Measurements from ENCODE around the gene CAPN14.

Gene CAPN14

GRCh38 chr2:31140151-31140550, 77.2 kb downstream of the CAPN14 start:
- DNase-seq (ENCODE audit: low read depth in 3 of 3), result no peak

- no peak for DNase-seq (ENCODE audit: low read depth in 3 of 3)
Measured at GRCh38 chr2:31139671-31140070, 77.6 kb downstream of the CAPN14 start.

GRCh38 chr2:31138037-31138962, 79.0 kb downstream of the CAPN14 start, which contains the start of gene GALNT14:
Gene GALNT14, minus strand, starts transcription at chr2:31138440. Its CDS starts 354 bp downstream, at chr2:31138086.
- DNase-seq (ENCODE audit: low read depth in 3 of 3), result peak in 2 of 3 experiments; percentile 5 to 57

GRCh38 chr2:31137211-31138036, 79.9 kb downstream of the CAPN14 start:
- peak in 1 of 3 experiments; percentile 8 for DNase-seq (ENCODE audit: low read depth in 3 of 3)

GRCh38 chr2:31136732-31137131, 80.6 kb downstream of the CAPN14 start:
- no peak for DNase-seq (ENCODE audit: low read depth in 3 of 3)

- DNase-seq (ENCODE audit: low read depth in 3 of 3), result no peak
Measured at GRCh38 chr2:31136000-31136399, 81.3 kb downstream of the CAPN14 start.

GRCh38 chr2:31134480-31134879, 82.8 kb downstream of the CAPN14 start:
- no peak for DNase-seq (ENCODE audit: low read depth in 3 of 3)

GRCh38 chr2:31132786-31133185, 84.5 kb downstream of the CAPN14 start:
- DNase-seq (ENCODE audit: low read depth in 3 of 3), result no peak

GRCh38 chr2:31131871-31132270, 85.4 kb downstream of the CAPN14 start:
- no peak for DNase-seq (ENCODE audit: low read depth in 3 of 3)

- no peak for DNase-seq (ENCODE audit: low read depth in 3 of 3)
Measured at GRCh38 chr2:31129375-31130171, 87.7 kb downstream of the CAPN14 start.

GRCh38 chr2:31127931-31128330, 89.4 kb downstream of the CAPN14 start:
- no peak for DNase-seq (ENCODE audit: low read depth in 3 of 3)

GRCh38 chr2:31125918-31126695, 91.2 kb downstream of the CAPN14 start:
- DNase-seq (ENCODE audit: low read depth in 3 of 3), result no peak

GRCh38 chr2:31124904-31125303, 92.4 kb downstream of the CAPN14 start:
- no peak for DNase-seq (ENCODE audit: low read depth in 3 of 3)

Measured in stimulated activated CD4-positive, alpha-beta T cell treated with anti-CD3 and anti-CD28 coated beads, TNF-alpha, amount 100 ng/mL, for 24 hours (primary cell).